ENCODE measurements around the gene CKAP2L. TPM values are rescaled to one million over a fixed set of nuclear protein-coding genes. Genes with fewer than 3 reads are reported as not detected.

Gene CKAP2L
- total and polyA plus RNA-seq, 4 donors: 0.19 to 15.9 (median 0.91) TPM; not detected in 1

GRCh38 chr2:112796486-112796885 is 32.1 kb upstream of the CKAP2L start:
- no peaks in the 10 kb centered on the region for H3K36me3 ChIP-seq (ENCODE audit: control insufficient read depth in 4 of 4, insufficient read depth in 3 of 4, low read depth in 1 of 4, low read length in 3 of 4)
- no peak for TF ChIP-seq YY1 (IDR thresholded peaks at IDR 0.05)
- TF ChIP-seq RAD21 (IDR thresholded peaks at IDR 0.05): no peak
- TF ChIP-seq RXRA (IDR thresholded peaks at IDR 0.05): no peak
- no peak for TF ChIP-seq TAF1 (conservative IDR thresholded peaks at IDR 0.05)
- TF ChIP-seq, protein P1, sequence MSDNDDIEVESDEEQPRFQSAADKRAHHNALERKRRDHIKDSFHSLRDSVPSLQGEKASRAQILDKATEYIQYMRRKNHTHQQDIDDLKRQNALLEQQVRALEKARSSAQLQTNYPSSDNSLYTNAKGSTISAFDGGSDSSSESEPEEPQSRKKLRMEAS (IDR thresholded peaks at IDR 0.05): no peak
- TF ChIP-seq ZBTB33 (IDR thresholded peaks at IDR 0.05): no peak
- TF ChIP-seq REST (IDR thresholded peaks at IDR 0.05): no peak
- no peak for TF ChIP-seq SP1 (IDR thresholded peaks at IDR 0.05)
- no peaks in the 10 kb centered on the region for H3K9me3 ChIP-seq (ENCODE audit: control insufficient read depth in 4 of 4, low read length in 3 of 4)
- DNase-seq (ENCODE audit: low spot score): no peak
- WGBS: 0% methylated on average over 1 of the region's 1 CpG
- H3K4me1 ChIP-seq (ENCODE audit: control insufficient read depth in 4 of 4, insufficient read depth in 4 of 4, low read length in 3 of 4): peaks cover 0 to 2% (median 0%) of the 10 kb centered on the region in 4 donors
- no peak overlapping the region for H3K9ac ChIP-seq (ENCODE audit: low read depth in 1 of 2, low read length in 2 of 2)
- H3K27ac ChIP-seq (ENCODE audit: low read depth in 1 of 2, low read length in 2 of 2): no peak overlapping the region
- no peaks in the 10 kb centered on the region for H3K27me3 ChIP-seq (ENCODE audit: control insufficient read depth in 4 of 4, insufficient read depth in 4 of 4, low read length in 3 of 4)
- no peak overlapping the region for H3K4me3 ChIP-seq (ENCODE audit: low read depth in 1 of 3, low read length in 3 of 3)

GRCh38 chr2:112795774-112796173 is 31.4 kb upstream of the CKAP2L start:
- Histone ChIP-seq H3K36me3 (ENCODE audit: control insufficient read depth in 4 of 4, insufficient read depth in 3 of 4, low read depth in 1 of 4, low read length in 3 of 4) (no peaks in the 10 kb centered on the region), H3K9ac (ENCODE audit: low read depth in 1 of 2, low read length in 2 of 2) (no peak overlapping the region), H3K27ac (ENCODE audit: low read depth in 1 of 2, low read length in 2 of 2) (no peak overlapping the region), H3K4me1 (ENCODE audit: control insufficient read depth in 4 of 4, insufficient read depth in 4 of 4, low read length in 3 of 4) (peaks cover 0 to 2% (median 0%) of the 10 kb centered on the region in 4 donors), H3K27me3 (ENCODE audit: control insufficient read depth in 4 of 4, insufficient read depth in 4 of 4, low read length in 3 of 4) (no peaks in the 10 kb centered on the region), H3K9me3 (ENCODE audit: control insufficient read depth in 4 of 4, low read length in 3 of 4) (no peaks in the 10 kb centered on the region), H3K4me3 (ENCODE audit: low read depth in 1 of 3, low read length in 3 of 3) (no peak overlapping the region)
- TF ChIP-seq SP1 (IDR thresholded peaks at IDR 0.05) (no peak), YY1 (IDR thresholded peaks at IDR 0.05) (no peak), RAD21 (IDR thresholded peaks at IDR 0.05) (no peak), GABPA (IDR thresholded peaks at IDR 0.05 in 1 of 2, conservative IDR thresholded peaks at IDR 0.05 in 1 of 2) (no peak), FOXA2 (IDR thresholded peaks at IDR 0.05) (no peak), JUND (IDR thresholded peaks at IDR 0.05) (no peak)
- TF ChIP-seq, protein P2, sequence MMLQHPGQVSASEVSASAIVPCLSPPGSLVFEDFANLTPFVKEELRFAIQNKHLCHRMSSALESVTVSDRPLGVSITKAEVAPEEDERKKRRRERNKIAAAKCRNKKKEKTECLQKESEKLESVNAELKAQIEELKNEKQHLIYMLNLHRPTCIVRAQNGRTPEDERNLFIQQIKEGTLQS (IDR thresholded peaks at IDR 0.05): no peak
- TF ChIP-seq, protein P3, sequence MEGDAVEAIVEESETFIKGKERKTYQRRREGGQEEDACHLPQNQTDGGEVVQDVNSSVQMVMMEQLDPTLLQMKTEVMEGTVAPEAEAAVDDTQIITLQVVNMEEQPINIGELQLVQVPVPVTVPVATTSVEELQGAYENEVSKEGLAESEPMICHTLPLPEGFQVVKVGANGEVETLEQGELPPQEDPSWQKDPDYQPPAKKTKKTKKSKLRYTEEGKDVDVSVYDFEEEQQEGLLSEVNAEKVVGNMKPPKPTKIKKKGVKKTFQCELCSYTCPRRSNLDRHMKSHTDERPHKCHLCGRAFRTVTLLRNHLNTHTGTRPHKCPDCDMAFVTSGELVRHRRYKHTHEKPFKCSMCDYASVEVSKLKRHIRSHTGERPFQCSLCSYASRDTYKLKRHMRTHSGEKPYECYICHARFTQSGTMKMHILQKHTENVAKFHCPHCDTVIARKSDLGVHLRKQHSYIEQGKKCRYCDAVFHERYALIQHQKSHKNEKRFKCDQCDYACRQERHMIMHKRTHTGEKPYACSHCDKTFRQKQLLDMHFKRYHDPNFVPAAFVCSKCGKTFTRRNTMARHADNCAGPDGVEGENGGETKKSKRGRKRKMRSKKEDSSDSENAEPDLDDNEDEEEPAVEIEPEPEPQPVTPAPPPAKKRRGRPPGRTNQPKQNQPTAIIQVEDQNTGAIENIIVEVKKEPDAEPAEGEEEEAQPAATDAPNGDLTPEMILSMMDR (IDR thresholded peaks at IDR 0.05; ENCODE audit: low read depth, low read length, missing input control): no peak
- 85% methylated on average over 1 of the region's 1 CpG for WGBS
- DNase-seq (ENCODE audit: low spot score): no peak

Data from liver (tissue), 9 donors.